Ascending aorta (tissue), 2 donors: ENCODE data around the gene POMT2. TPM values are rescaled to one million over a fixed set of nuclear protein-coding genes. Genes with fewer than 3 reads are reported as not detected.

Experiments
- DNase-seq, 2 donors: peaks; one replicate each; pipeline ENCODE4 v3.0.0-alpha.2; 2019; ENCODE audit warnings: low spot score in 2 of 2
- H3K27ac ChIP-seq, 2 donors: fragments of 200-600 bp; sonication (generic); one replicate each; pipeline ENCODE4 v1.5.1; 2016 to 2017; ENCODE audit warnings: mild to moderate bottlenecking in 1 of 2
- H3K27me3 ChIP-seq: fragments of 200-600 bp; sonication (generic); one replicate; pipeline ENCODE4 v1.5.1; 2017
- H3K36me3 ChIP-seq, 2 donors: fragments of 200-600 bp; sonication (generic); one replicate each; pipeline ENCODE4 v1.5.1; 2016
- H3K4me1 ChIP-seq, 2 donors: fragments of 200-600 bp; sonication (generic); one replicate each; pipeline ENCODE4 v1.5.1; 2016 to 2017; ENCODE audit warnings: mild to moderate bottlenecking in 1 of 2
- H3K4me3 ChIP-seq, 2 donors: fragments of 200-600 bp; sonication (generic); one replicate each; pipeline ENCODE4 v1.5.1; 2016 to 2017; ENCODE audit warnings: mild to moderate bottlenecking in 1 of 2
- H3K9me3 ChIP-seq, 2 donors: fragments of 200-600 bp; sonication (generic); one replicate each; pipeline ENCODE4 v1.5.1; 2016
- intact Hi-C: fragments of 100-400 bp; cut with DNase I; formaldehyde crosslinking; loops from one replicate; pipeline ENCODE4 v1.15.1; 2023
- total RNA-seq: library from RNA; depleted of rRNA; stranded (reverse); fragments of >200 nt; gene quantifications from one replicate; pipeline ENCODE4 v1.1.0, GENCODE V29; 2016
- TF ChIP-seq, protein P1 (sequence below), 3 experiments: fragments of 200-600 bp in 2 of 3; fragments of 450-650 bp in 1 of 3; sonication (generic) in 2 of 3; IDR thresholded peaks; one replicate each; pipeline ENCODE4 v1.5.1; 2016 to 2019; ENCODE audit warnings: antibody characterized with exemption in 3 of 3, mild to moderate bottlenecking in 1 of 3, moderate library complexity in 1 of 3

Gene POMT2
- total RNA-seq, 1 donor from 2014 or later: 28.4 TPM

DNA sequence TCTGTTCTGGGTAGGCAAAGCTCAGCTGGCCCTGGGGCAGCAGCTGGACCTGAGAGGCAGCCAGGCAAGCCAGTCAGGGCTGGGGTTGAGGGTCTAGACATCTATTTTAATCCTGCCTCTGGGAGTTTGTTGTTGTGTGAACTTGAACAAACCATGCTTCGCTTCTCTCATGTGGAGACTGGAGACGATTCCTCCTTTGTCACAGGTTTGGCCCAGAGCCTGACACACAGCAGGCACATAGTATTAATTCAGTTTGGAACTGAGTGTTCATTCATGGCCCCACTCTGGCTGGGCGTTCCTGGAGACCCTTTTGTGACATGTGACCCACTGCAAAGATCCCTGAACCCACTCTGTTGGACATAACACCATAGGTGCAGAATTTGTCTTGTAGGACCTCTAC, 89.0 kb downstream of the POMT2 start:
- H3K4me3 ChIP-seq: no peak overlapping the region
- H3K27me3 ChIP-seq: no peaks in the 10 kb centered on the region
- no peak overlapping the region for H3K27ac ChIP-seq
- TF ChIP-seq, protein P1, sequence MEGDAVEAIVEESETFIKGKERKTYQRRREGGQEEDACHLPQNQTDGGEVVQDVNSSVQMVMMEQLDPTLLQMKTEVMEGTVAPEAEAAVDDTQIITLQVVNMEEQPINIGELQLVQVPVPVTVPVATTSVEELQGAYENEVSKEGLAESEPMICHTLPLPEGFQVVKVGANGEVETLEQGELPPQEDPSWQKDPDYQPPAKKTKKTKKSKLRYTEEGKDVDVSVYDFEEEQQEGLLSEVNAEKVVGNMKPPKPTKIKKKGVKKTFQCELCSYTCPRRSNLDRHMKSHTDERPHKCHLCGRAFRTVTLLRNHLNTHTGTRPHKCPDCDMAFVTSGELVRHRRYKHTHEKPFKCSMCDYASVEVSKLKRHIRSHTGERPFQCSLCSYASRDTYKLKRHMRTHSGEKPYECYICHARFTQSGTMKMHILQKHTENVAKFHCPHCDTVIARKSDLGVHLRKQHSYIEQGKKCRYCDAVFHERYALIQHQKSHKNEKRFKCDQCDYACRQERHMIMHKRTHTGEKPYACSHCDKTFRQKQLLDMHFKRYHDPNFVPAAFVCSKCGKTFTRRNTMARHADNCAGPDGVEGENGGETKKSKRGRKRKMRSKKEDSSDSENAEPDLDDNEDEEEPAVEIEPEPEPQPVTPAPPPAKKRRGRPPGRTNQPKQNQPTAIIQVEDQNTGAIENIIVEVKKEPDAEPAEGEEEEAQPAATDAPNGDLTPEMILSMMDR (IDR thresholded peaks at IDR 0.05): no peak
- H3K9me3 ChIP-seq: no peaks in the 10 kb centered on the region
- H3K36me3 ChIP-seq: no peaks in the 10 kb centered on the region
- DNase-seq: no peak
- no peaks in the 10 kb centered on the region for H3K4me1 ChIP-seq
- intact Hi-C loops: no loop called here

DNA sequence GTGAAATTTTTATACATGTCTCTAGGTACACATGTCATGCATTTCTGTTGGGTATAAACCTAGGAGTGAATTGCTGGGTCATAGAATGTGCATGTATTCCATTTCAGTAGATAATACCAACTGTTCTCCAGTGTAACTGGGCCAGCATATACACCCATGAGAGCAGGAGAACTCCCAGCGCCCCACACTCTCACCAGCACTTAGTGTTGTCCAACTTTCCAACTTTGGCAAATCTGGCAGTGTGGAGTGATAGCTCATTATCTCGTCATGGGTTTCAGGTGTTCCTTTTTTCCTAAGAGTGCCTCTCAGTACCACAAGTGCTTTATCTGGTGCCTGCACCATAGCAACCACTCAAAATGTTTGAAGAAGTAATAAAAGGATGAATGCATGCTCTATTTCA, 89.8 kb downstream of the POMT2 start:
- TF ChIP-seq, protein P1 (IDR thresholded peaks at IDR 0.05): no peak
- Histone ChIP-seq H3K9me3 (no peaks in the 10 kb centered on the region), H3K36me3 (no peaks in the 10 kb centered on the region), H3K4me3 (no peak overlapping the region), H3K27ac (no peak overlapping the region), H3K4me1 (no peaks in the 10 kb centered on the region), H3K27me3 (no peaks in the 10 kb centered on the region)
- DNase-seq: no peak
- intact Hi-C loops: no loop called here

DNA sequence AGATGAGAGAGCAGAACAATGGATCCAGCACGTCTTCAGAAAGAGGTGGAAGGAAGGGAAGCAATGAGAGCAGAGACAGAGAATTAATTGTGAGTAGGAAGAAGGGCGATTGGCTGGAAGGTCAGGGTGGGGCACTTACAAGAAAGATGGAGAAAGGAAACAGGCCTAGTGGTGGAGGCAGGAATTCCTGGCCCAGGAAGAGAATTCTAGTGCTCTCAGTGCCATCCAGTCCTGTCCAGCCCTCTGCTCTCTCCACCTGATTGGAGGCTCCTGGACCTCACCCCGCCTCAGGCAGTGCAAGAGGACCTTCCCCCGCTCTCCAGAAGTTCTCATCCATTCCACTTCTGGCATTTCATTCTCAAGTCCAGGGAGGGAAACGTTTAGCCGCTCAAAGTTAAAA, 92.6 kb downstream of the POMT2 start:
- Histone ChIP-seq H3K9me3 (no peaks in the 10 kb centered on the region), H3K27ac (no peak overlapping the region), H3K27me3 (no peaks in the 10 kb centered on the region), H3K36me3 (no peaks in the 10 kb centered on the region), H3K4me3 (no peak overlapping the region), H3K4me1 (no peaks in the 10 kb centered on the region)
- DNase-seq: no peak
- intact Hi-C loops: no loop called here
- TF ChIP-seq, protein P1 (IDR thresholded peaks at IDR 0.05): no peak

DNA sequence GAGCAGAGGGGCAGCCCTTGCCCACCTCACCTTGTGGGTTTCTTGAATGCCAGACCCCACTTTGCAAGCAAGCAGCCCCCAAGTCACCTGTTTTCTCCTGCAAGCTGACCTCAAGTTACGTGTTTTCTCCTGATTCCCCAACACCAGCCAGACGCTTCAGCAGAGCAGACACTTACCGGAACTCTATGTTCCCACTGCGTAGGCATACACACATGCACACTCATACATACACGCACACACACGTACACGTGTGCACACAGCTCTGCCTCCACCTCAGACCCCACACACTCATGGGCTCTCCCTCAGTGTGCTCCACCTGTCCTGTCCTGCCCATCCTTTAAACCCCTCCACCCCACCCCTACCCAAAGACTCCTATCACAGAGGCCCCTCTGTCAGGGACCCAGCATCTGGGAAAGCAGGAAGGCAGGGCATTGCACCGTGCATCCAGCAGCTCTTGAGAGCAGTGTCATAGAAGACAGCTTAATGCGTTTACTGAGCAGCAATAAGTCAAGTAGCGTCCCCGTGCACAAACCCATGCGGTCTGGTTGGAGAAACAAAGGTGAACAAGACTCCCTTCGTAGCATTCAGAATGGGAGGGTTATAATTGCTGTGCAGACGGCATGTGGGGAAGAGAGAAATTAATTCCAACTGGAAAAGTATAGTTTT, 94.7 kb downstream of the POMT2 start:
- intact Hi-C loops: no loop called here
- DNase-seq: no peak
- TF ChIP-seq, protein P1 (IDR thresholded peaks at IDR 0.05): no peak
- no peak overlapping the region for H3K27ac ChIP-seq
- no peaks in the 10 kb centered on the region for H3K9me3 ChIP-seq
- H3K36me3 ChIP-seq: no peaks in the 10 kb centered on the region
- H3K4me3 ChIP-seq: no peak overlapping the region
- no peaks in the 10 kb centered on the region for H3K4me1 ChIP-seq
- H3K27me3 ChIP-seq: no peaks in the 10 kb centered on the region

DNA sequence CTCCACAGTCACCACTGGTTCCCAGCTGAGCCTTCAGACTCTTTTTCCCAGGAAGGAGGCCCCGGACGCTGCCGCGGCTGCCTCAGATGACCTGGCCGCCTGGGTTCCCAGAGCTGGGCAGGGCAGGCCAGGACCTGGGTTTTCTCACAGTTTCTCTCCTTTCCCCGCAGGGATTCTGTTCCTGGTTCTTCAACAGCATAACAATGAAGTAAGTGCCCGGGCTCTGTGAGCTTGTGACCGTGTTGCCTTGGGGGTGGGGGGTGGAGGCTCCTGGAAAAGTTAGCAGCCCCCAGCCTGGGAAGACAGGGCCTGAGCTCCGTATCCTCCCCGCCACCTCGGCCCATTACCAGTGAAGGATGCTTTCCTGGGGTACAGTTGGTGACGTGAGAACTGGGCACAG, 95.4 kb downstream of the POMT2 start:
- Histone ChIP-seq H3K4me3 (no peak overlapping the region), H3K9me3 (no peaks in the 10 kb centered on the region), H3K36me3 (no peaks in the 10 kb centered on the region), H3K27ac (no peak overlapping the region), H3K4me1 (no peaks in the 10 kb centered on the region), H3K27me3 (no peaks in the 10 kb centered on the region)
- TF ChIP-seq, protein P1 (IDR thresholded peaks at IDR 0.05): no peak
- intact Hi-C loops: no loop called here
- DNase-seq: no peak

Other genes starting within 250 kb of the POMT2 start
- gene CIPC, start 222.6 kb downstream of the POMT2 start, total RNA-seq: 5.0 TPM
- gene ZDHHC22, start 179.1 kb downstream of the POMT2 start, total RNA-seq: not detected
- 0.11 TPM for gene TMEM63C, start 139.1 kb downstream of the POMT2 start, total RNA-seq
- not detected for gene NGB, start 49.7 kb downstream of the POMT2 start, total RNA-seq
- 22.6 TPM for gene GSTZ1, start 153 bp upstream of the POMT2 start, total RNA-seq
- gene TMED8, start 56.2 kb upstream of the POMT2 start, total RNA-seq: 3.7 TPM
- not detected for gene SAMD15, start 56.5 kb upstream of the POMT2 start, total RNA-seq
- not detected for gene NOXRED1, start 102.6 kb upstream of the POMT2 start, total RNA-seq
- 2.8 TPM for gene VIPAS39, start 136.7 kb upstream of the POMT2 start, total RNA-seq
- gene AHSA1, start 137.2 kb upstream of the POMT2 start, total RNA-seq: 123 TPM
- gene ISM2, start 177.9 kb upstream of the POMT2 start, total RNA-seq: not detected